Smooth muscle cell (in vitro differentiated cells): ENCODE data around the gene CALN1. TPM values are rescaled to one million over a fixed set of nuclear protein-coding genes. Genes with fewer than 3 reads are reported as not detected.
"Not testable (repeated sequence)": the region's sequence is repeated elsewhere in the genome, so short reads cannot be mapped to it uniquely, and the experiment has no call there.

Experiments used
- DNase-seq: peaks from one replicate; lab custom pipeline; 2025; ENCODE audit not compliant: unreplicated experiment; lab: John Stamatoyannopoulos, UW
- H2AFZ ChIP-seq: fragments of 200-600 bp; sonication (generic); 2 replicates; pipeline ENCODE4 v1.6.0; 2016; ENCODE audit warnings: antibody characterized with exemption, low read depth, mild to moderate bottlenecking
- H3F3A ChIP-seq: fragments of 200-600 bp; sonication (generic); 2 replicates; pipeline ENCODE4 v1.6.0; 2017; ENCODE audit warnings: antibody characterized with exemption, low read depth
- H3K27ac ChIP-seq: fragments of 200-600 bp; sonication (generic); 2 replicates; pipeline ENCODE4 v1.5.1; 2016; ENCODE audit warnings: low read depth, mild to moderate bottlenecking
- H3K27me3 ChIP-seq: fragments of 200-600 bp; sonication (generic); 2 replicates; pipeline ENCODE4 v1.6.1; 2016; ENCODE audit warnings: low read depth, mild to moderate bottlenecking
- H3K36me3 ChIP-seq: fragments of 200-600 bp; sonication (generic); 2 replicates; pipeline ENCODE4 v1.5.1; 2016; ENCODE audit warnings: low read depth
- H3K4me1 ChIP-seq: fragments of 200-600 bp; sonication (generic); 2 replicates; pipeline ENCODE4 v1.5.1; 2016; ENCODE audit warnings: low read depth
- H3K4me2 ChIP-seq: fragments of 200-600 bp; sonication (generic); 2 replicates; pipeline ENCODE4 v1.6.0; 2016; ENCODE audit warnings: mild to moderate bottlenecking
- H3K4me3 ChIP-seq: fragments of 200-600 bp; sonication (generic); 2 replicates; pipeline ENCODE4 v1.5.1; 2016; ENCODE audit warnings: mild to moderate bottlenecking
- H3K79me2 ChIP-seq: fragments of 200-600 bp; sonication (generic); 2 replicates; pipeline ENCODE4 v1.6.0; 2016; ENCODE audit warnings: low read depth, mild to moderate bottlenecking
- H3K9ac ChIP-seq: fragments of 200-600 bp; sonication (generic); 2 replicates; pipeline ENCODE4 v1.6.0; 2016; ENCODE audit warnings: low read depth
- H3K9me3 ChIP-seq: fragments of 200-600 bp; sonication (generic); replicated peaks from 2 replicates; pipeline ENCODE4 v1.5.1; 2016; ENCODE audit warnings: low read depth
- H4K20me1 ChIP-seq: fragments of 200-600 bp; sonication (generic); 2 replicates; pipeline ENCODE4 v1.6.0; 2016; ENCODE audit warnings: low read depth
- WGBS: methylation state at CpG from one replicate; pipeline ENCODE4 v1.1.7; 2016; ENCODE audit warnings: low lambda C conversion rate; 5-methylcytosine and 5-hydroxymethylcytosine counted together
- polyA plus RNA-seq: library from polyadenylated mRNA; unstranded; fragments of >200 nt; fragmentation: Nextera tagmentation; extraction: Ambion mirVana; gene quantifications from 2 replicates; pipeline ENCODE4 v1.2.1, GENCODE V29; 2016
- total RNA-seq: library from RNA; depleted of rRNA; stranded (reverse); fragments of >200 nt; gene quantifications from 2 replicates; pipeline ENCODE4 v1.2.3, GENCODE V29; 2014
- TF ChIP-seq, protein P1 (sequence below): fragments of 200-600 bp; sonication (generic); IDR thresholded peaks from 2 replicates; pipeline ENCODE4 v1.5.1; 2017; ENCODE audit warnings: borderline replicate concordance, mild to moderate bottlenecking, antibody characterized with exemption; ENCODE audit not compliant: insufficient read depth, poor library complexity, severe bottlenecking

CALN1 gene
- total and polyA plus RNA-seq, 2 experiments from 2014 or later: not detected

DNA sequence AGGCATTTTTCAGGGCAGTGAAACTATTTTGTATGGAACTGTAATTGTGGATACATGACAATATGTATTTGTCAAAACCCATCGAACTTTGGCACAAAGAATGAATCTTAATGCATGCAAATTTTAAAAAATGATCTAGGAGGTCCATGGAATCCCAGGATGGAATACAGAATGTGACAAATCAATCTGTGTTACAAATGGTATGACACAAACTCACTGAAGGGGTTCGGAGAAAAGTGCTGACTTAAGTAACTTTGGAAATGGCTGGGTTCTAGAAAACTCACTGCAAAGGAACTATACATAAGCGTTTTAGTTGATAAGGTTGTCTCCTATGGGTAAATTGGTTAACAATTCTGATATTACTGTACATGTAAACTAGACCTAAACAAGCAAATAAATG, 26.0 kb downstream of the CALN1 start:
- Histone ChIP-seq H3K4me2 (no peak overlapping the region), H3K36me3 (no peaks in the 10 kb centered on the region), H3K9ac (no peak overlapping the region), H3K4me3 (no peak overlapping the region), H3K9me3 (no peaks in the 10 kb centered on the region), H3K79me2 (no peaks in the 10 kb centered on the region), H3K4me1 (no peaks in the 10 kb centered on the region), H3K27me3 (peaks cover 31% of the 10 kb centered on the region), H3F3A (no peaks in the 10 kb centered on the region), H3K27ac (no peak overlapping the region), H4K20me1 (no peaks in the 10 kb centered on the region), H2AFZ (no peak overlapping the region)
- no peak for DNase-seq
- TF ChIP-seq, protein P1, sequence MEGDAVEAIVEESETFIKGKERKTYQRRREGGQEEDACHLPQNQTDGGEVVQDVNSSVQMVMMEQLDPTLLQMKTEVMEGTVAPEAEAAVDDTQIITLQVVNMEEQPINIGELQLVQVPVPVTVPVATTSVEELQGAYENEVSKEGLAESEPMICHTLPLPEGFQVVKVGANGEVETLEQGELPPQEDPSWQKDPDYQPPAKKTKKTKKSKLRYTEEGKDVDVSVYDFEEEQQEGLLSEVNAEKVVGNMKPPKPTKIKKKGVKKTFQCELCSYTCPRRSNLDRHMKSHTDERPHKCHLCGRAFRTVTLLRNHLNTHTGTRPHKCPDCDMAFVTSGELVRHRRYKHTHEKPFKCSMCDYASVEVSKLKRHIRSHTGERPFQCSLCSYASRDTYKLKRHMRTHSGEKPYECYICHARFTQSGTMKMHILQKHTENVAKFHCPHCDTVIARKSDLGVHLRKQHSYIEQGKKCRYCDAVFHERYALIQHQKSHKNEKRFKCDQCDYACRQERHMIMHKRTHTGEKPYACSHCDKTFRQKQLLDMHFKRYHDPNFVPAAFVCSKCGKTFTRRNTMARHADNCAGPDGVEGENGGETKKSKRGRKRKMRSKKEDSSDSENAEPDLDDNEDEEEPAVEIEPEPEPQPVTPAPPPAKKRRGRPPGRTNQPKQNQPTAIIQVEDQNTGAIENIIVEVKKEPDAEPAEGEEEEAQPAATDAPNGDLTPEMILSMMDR: no peak
- WGBS: 85% methylated on average over 3 of the region's 3 CpGs

- Histone ChIP-seq H3K9ac (no peak overlapping the region), H3K4me3 (no peak overlapping the region), H3K79me2 (no peaks in the 10 kb centered on the region), H3K27ac (no peak overlapping the region), H3K27me3 (peaks cover 2% of the 10 kb centered on the region), H3K9me3 (no peaks in the 10 kb centered on the region), H3K4me2 (no peak overlapping the region), H3F3A (no peaks in the 10 kb centered on the region), H4K20me1 (no peaks in the 10 kb centered on the region), H2AFZ (no peak overlapping the region), H3K4me1 (no peaks in the 10 kb centered on the region), H3K36me3 (no peaks in the 10 kb centered on the region)
- DNase-seq: no peak
- 94% methylated on average over 4 of the region's 4 CpGs for WGBS
- TF ChIP-seq, protein P1: no peak
These were observed 49.9 kb downstream of the CALN1 start for GRCh38 chr7:72362246-72362645.

- Histone ChIP-seq H3K4me2 (no peak overlapping the region), H4K20me1 (no peaks in the 10 kb centered on the region), H3K79me2 (no peaks in the 10 kb centered on the region), H3K9me3 (no peaks in the 10 kb centered on the region), H3K27me3 (peaks cover 49% of the 10 kb centered on the region), H3K36me3 (no peaks in the 10 kb centered on the region), H3K9ac (no peak overlapping the region), H3K4me1 (peaks cover 6% of the 10 kb centered on the region), H3K27ac (no peak overlapping the region), H3F3A (no peaks in the 10 kb centered on the region), H2AFZ (no peak overlapping the region), H3K4me3 (no peak overlapping the region)
- TF ChIP-seq, protein P1: no peak
- 74% methylated on average over 1 of the region's 1 CpG for whole genome bisulfite sequencing
- no peak for DNase-seq
These were observed 66.9 kb downstream of the CALN1 start for GRCh38 chr7:72345208-72345727.

GRCh38 chr7:72343991-72344390, 68.1 kb downstream of the CALN1 start:
- Histone ChIP-seq H3K9me3 (no peaks in the 10 kb centered on the region), H3K4me1 (peaks cover 6% of the 10 kb centered on the region), H3K27ac (no peak overlapping the region), H3K79me2 (no peaks in the 10 kb centered on the region), H3K36me3 (no peaks in the 10 kb centered on the region), H4K20me1 (no peaks in the 10 kb centered on the region), H2AFZ (no peak overlapping the region), H3K4me2 (no peak overlapping the region), H3K9ac (no peak overlapping the region), H3K27me3 (peaks cover 45% of the 10 kb centered on the region), H3K4me3 (no peak overlapping the region), H3F3A (no peaks in the 10 kb centered on the region)
- no peak for DNase-seq
- WGBS: 30% methylated on average over 3 of the region's 3 CpGs
- TF ChIP-seq, protein P1: no peak

- H4K20me1 ChIP-seq, H3K79me2 ChIP-seq, H2AFZ ChIP-seq, H3K9ac ChIP-seq, H3K27ac ChIP-seq, H3K4me1 ChIP-seq, H3K36me3 ChIP-seq, H3F3A ChIP-seq, DNase-seq, H3K9me3 ChIP-seq, H3K4me2 ChIP-seq, H3K4me3 ChIP-seq: not testable (repeated sequence)
- WGBS: 92% methylated on average over 3 of the region's 3 CpGs
- H3K27me3 ChIP-seq: peaks cover 45% of the 10 kb centered on the region
These were observed 68.8 kb downstream of the CALN1 start for GRCh38 chr7:72343354-72343753.
